HG03139 (cell line): Measurements from ENCODE around the gene PGM1.

Experiments used
- ATAC-seq: cut with Tn5 transposase; IDR thresholded peaks from one replicate; pipeline ENCODE4 v1.9.1; 2021; ENCODE audit not compliant: unreplicated experiment

The PGM1 gene

GRCh38 chr1:63663873-63664272, 70.7 kb downstream of the PGM1 start:
- ATAC-seq: no peak

GRCh38 chr1:63664742-63665141, 71.5 kb downstream of the PGM1 start:
- no peak for ATAC-seq

GRCh38 chr1:63665410-63665809, 72.2 kb downstream of the PGM1 start:
- ATAC-seq: no peak

GRCh38 chr1:63665824-63666223, 72.6 kb downstream of the PGM1 start:
- ATAC-seq: no peak

- ATAC-seq: no peak
These were observed 75.1 kb downstream of the PGM1 start for GRCh38 chr1:63668298-63668697.

GRCh38 chr1:63669151-63669961, 76.1 kb downstream of the PGM1 start:
- no peak for ATAC-seq

- no peak for ATAC-seq
These were observed 77.0 kb downstream of the PGM1 start for GRCh38 chr1:63670164-63670563.

GRCh38 chr1:63671514-63671913, 78.3 kb downstream of the PGM1 start:
- ATAC-seq: no peak

- ATAC-seq: no peak
These were observed 81.1 kb downstream of the PGM1 start for GRCh38 chr1:63674238-63674864.

- no peak for ATAC-seq
These were observed 81.7 kb downstream of the PGM1 start for GRCh38 chr1:63674865-63675419.

- ATAC-seq: no peak
These were observed 82.3 kb downstream of the PGM1 start for GRCh38 chr1:63675420-63675931.

GRCh38 chr1:63677497-63677896, 84.3 kb downstream of the PGM1 start:
- ATAC-seq: no peak

GRCh38 chr1:63678200-63678599, 85.0 kb downstream of the PGM1 start:
- ATAC-seq: no peak

- ATAC-seq: no peak
These were observed 85.9 kb downstream of the PGM1 start for GRCh38 chr1:63679076-63679475.

- no peak for ATAC-seq
These were observed 86.4 kb downstream of the PGM1 start for GRCh38 chr1:63679589-63679988.

GRCh38 chr1:63682936-63683335, 89.7 kb downstream of the PGM1 start:
- no peak for ATAC-seq

GRCh38 chr1:63683759-63684158, 90.5 kb downstream of the PGM1 start:
- no peak for ATAC-seq

- no peak for ATAC-seq
These were observed 93.5 kb downstream of the PGM1 start for GRCh38 chr1:63686696-63687095.

- no peak for ATAC-seq
These were observed 95.2 kb downstream of the PGM1 start for GRCh38 chr1:63688302-63688890.

GRCh38 chr1:63690966-63691700, 97.9 kb downstream of the PGM1 start:
- no peak for ATAC-seq
